Subcutaneous abdominal adipose tissue (tissue), 5 donors: ENCODE data around the gene SSBP2.

Source experiments
- H3K27ac ChIP-seq: one replicate; pipeline ENCODE4 v1.7.0; 2013; ENCODE audit warnings: low read depth, mild to moderate bottlenecking, inconsistent platforms, low read length, moderate library complexity
- H3K27me3 ChIP-seq, 5 donors: one replicate each; pipeline ENCODE4 v1.7.0; 2013; ENCODE audit warnings: low read length in 5 of 5, inconsistent platforms in 1 of 5; ENCODE audit not compliant: control insufficient read depth in 5 of 5, insufficient read depth in 4 of 5
- H3K36me3 ChIP-seq, 5 donors: one replicate each; pipeline ENCODE4 v1.7.0; 2013; ENCODE audit warnings: low read length in 5 of 5; ENCODE audit not compliant: control insufficient read depth in 5 of 5, insufficient read depth in 5 of 5
- H3K4me1 ChIP-seq, 5 donors: one replicate each; pipeline ENCODE4 v1.7.0; 2013; ENCODE audit warnings: low read length in 5 of 5, mild to moderate bottlenecking in 3 of 5, moderate library complexity in 1 of 5; ENCODE audit not compliant: control insufficient read depth in 5 of 5, insufficient read depth in 5 of 5
- H3K4me3 ChIP-seq, 5 donors: one replicate each; pipeline ENCODE4 v1.7.0; 2013; ENCODE audit warnings: low read length in 5 of 5, low read depth in 1 of 5
- H3K9ac ChIP-seq, 5 donors: one replicate each; pipeline ENCODE4 v1.7.0; 2013; ENCODE audit warnings: low read length in 5 of 5, mild to moderate bottlenecking in 4 of 5, moderate library complexity in 3 of 5
- H3K9me3 ChIP-seq, 5 donors: one replicate each; pipeline ENCODE4 v1.7.0; 2013; ENCODE audit warnings: low read length in 5 of 5; ENCODE audit not compliant: control insufficient read depth in 5 of 5
- donor health status: healthy.
- donor health status: healthy.
- donor health status: healthy.
- donor health status: healthy.
- donor health status: healthy.

Gene SSBP2

DNA sequence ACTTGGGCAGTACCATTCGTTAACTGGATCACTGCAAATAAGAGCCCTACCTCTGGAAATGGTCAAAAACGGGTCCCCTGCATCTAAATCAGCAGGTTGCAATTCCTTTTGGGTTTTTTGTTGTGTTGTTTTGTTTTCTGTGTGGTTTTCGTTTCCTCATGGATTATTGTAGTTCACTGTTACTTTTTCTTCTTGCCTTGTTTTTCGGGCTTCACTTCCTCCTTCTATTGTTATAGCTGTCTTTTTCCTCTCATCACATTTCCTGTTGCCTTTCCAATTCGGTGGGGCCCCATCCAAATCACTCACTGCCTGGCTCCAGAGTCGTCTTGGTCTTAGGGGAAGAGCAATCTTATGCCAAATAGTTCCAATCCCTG is 8.7 kb upstream of the SSBP2 start:
- no peaks in the 10 kb centered on the region for H3K27me3 ChIP-seq
- H3K4me1 ChIP-seq, result peaks cover 6 to 40% (median 25%) of the 10 kb centered on the region in 5 donors
- no peak overlapping the region for H3K27ac ChIP-seq
- H3K36me3 ChIP-seq, result no peaks in the 10 kb centered on the region
- H3K9me3 ChIP-seq, result no peaks in the 10 kb centered on the region
- no peak overlapping the region for H3K9ac ChIP-seq
- peak overlapping the region in 4 of 5 donors; percentile 11 to 36 (median 24) for H3K4me3 ChIP-seq

DNA sequence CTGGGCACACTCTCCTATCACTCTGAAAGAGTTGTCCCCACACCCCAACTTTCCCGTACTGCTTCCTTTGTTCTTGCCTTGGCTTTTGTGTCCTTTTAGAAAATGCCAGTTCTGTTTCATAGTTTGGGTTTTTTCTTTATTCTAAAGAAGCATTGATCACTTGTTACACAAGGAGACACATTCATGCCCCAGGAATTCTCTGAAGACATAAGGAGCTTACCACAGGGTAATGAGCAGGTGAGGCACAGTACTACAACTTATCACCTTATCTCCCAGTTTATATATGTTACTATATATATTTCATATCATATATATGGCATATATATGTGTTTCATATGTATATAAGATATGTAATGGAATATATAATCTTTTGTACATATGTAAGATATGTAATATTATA is 6.5 kb upstream of the SSBP2 start:
- Histone ChIP-seq H3K9me3 (no peaks in the 10 kb centered on the region), H3K9ac (no peak overlapping the region), H3K4me1 (peaks cover 6 to 45% (median 25%) of the 10 kb centered on the region in 5 donors), H3K4me3 (no peak overlapping the region), H3K36me3 (no peaks in the 10 kb centered on the region), H3K27ac (no peak overlapping the region), H3K27me3 (no peaks in the 10 kb centered on the region)

DNA sequence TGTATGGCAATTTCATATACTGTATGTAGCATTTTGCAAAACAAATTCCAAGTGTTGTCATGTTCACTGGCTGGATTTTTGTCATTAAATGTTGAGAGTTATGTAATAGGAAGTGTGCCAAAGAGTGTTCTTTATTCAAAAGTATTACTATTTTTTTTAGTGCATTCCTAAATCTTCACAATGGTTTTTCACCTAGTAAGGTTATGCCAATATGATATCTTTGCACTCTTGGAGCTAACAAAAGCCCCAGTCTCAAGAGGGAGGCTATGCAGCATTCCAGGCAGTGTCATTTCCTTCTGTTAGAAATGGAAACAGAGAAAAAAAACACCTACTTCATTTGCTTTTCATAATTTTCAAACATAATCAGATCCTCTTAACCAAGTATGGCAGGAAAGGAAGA is 5.1 kb upstream of the SSBP2 start:
- Histone ChIP-seq H3K27ac (peak overlapping the region; percentile 78), H3K27me3 (no peaks in the 10 kb centered on the region), H3K4me3 (no peak overlapping the region), H3K9me3 (no peaks in the 10 kb centered on the region), H3K9ac (peak overlapping the region in 1 of 5 donors; percentile 32), H3K4me1 (peaks cover 6 to 50% (median 31%) of the 10 kb centered on the region in 5 donors), H3K36me3 (no peaks in the 10 kb centered on the region)

DNA sequence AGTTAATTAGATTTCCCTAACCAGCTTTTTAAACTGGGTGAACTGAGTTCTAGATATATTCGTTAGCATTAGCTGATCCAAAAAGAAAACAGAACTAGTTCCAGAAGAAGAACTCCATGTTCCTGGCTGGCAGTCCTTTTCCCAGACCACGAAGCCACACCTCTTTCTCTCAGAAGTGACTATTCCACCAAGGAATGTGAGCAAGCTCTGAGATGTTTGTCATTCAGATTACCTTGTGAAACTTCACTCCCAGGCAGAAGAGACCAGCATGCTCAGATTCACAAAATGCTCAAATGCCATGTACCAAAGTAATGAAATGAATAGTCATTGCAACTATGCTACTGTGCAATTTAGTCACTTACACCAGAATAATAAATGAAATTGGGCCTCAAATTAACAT is 4.4 kb upstream of the SSBP2 start:
- no peaks in the 10 kb centered on the region for H3K9me3 ChIP-seq
- peaks cover 6 to 48% (median 28%) of the 10 kb centered on the region in 5 donors for H3K4me1 ChIP-seq
- peak overlapping the region; percentile 78 for H3K27ac ChIP-seq
- no peak overlapping the region for H3K4me3 ChIP-seq
- no peak overlapping the region for H3K9ac ChIP-seq
- H3K27me3 ChIP-seq, result no peaks in the 10 kb centered on the region
- no peaks in the 10 kb centered on the region for H3K36me3 ChIP-seq

DNA sequence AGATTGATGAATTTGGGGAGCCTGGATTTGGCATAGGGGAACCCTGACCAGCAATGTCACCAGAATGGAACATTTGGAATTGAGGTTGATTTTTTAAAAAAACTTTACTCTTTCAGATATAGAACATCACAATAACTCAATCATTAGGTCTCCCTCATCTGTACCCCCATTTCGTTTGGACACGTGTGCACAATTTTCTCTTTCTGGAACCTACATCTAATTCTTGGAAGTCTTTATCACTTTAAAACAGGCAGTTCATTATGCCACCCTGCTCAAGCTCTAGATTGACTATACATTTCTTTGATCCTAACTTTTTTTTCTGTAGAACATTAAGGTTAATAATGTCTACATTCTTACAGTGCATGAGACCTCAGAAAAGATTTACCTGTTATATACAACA is 3.7 kb upstream of the SSBP2 start:
- Histone ChIP-seq H3K36me3 (no peaks in the 10 kb centered on the region), H3K9me3 (no peaks in the 10 kb centered on the region), H3K27me3 (no peaks in the 10 kb centered on the region), H3K27ac (no peak overlapping the region), H3K9ac (no peak overlapping the region), H3K4me3 (no peak overlapping the region), H3K4me1 (peaks cover 6 to 44% (median 28%) of the 10 kb centered on the region in 5 donors)

DNA sequence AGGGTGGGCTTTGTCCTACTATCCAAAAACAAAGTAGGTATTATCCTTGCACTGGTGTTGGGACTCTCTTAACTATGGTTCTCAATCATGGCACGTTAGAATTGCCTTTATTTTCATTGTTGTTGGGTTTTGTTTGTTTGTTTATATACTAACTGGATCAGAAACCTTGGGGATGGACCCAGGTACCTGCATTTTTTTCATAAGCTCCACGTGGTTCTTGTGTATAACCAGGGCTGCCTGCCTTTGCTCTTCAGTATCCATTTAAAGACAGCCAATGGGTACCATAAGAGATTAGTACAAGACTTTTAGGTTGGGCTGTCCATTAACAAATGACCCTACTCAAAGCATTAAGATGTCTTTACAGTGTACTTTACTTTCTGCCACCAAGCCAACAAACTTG is 2.5 kb upstream of the SSBP2 start:
- H3K36me3 ChIP-seq, result no peaks in the 10 kb centered on the region
- H3K27ac ChIP-seq, result peak overlapping the region; percentile 88
- H3K4me1 ChIP-seq, result peaks cover 6 to 50% (median 37%) of the 10 kb centered on the region in 5 donors
- H3K4me3 ChIP-seq, result no peak overlapping the region
- no peaks in the 10 kb centered on the region for H3K9me3 ChIP-seq
- no peaks in the 10 kb centered on the region for H3K27me3 ChIP-seq
- H3K9ac ChIP-seq, result no peak overlapping the region

DNA sequence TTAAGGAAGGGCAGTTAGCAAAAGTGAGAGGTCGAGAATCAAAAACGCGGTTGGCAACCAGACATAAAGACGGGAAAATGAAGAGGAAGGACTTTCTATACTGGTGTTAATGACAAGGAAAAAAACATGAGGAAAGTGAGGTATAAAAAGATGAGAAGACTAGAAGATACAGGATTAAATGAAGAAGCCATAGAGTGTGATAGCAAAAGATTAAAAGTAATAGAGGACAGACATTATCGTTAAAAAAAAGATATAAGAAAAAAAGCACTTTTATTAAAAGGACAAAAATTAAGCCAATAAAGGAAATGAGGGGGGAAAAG is 1.7 kb upstream of the SSBP2 start:
- Histone ChIP-seq H3K4me3 (peak overlapping the region in 3 of 5 donors; percentile 82 to 89 (median 87)), H3K27me3 (no peaks in the 10 kb centered on the region), H3K9ac (peak overlapping the region in 1 of 5 donors; percentile 11), H3K9me3 (no peaks in the 10 kb centered on the region), H3K27ac (peak overlapping the region; percentile 88), H3K36me3 (no peaks in the 10 kb centered on the region), H3K4me1 (peaks cover 6 to 51% (median 38%) of the 10 kb centered on the region in 5 donors)

DNA sequence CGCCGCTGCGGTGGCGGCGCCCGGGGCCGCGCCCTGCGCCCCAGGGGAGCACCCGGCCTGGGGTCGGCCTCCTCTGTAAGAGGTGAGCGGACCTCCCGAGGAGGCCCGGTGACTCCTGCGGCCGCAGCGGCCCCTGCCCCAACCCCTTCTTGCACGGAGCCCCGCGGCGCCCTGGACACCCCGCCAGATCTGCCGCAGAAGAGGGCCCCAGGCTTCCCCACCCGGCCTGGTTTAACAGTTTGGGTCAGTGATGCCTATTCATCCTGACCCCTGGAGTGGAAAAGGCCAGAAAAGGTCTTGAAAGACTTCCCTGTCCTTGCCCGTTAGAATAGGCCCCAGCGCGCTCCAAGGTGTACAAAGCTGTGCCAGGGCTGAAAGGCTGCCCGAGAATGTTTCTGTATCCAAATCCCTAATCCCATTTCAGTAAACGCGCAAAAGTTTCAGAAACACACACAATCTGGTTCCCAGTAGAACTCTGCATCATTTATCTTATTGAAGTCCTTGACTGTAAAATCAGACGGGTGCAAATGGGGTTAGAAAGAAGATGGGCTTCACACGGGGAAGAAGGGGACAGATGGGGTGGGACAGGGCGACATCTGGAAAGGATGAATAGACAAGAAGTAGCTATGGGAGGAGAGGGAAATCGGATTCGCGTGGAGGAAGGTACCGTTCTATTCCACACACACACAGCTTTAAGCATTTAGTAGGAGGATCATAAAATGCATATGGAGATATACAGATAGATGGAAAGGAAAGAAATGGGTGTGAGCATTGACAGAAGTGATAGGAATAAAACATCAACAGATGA is 1.1 kb upstream of the SSBP2 start:
- Histone ChIP-seq H3K9ac (peak overlapping the region; percentile 11 to 95 (median 93)), H3K4me1 (peaks cover 6 to 51% (median 38%) of the 10 kb centered on the region in 5 donors), H3K36me3 (no peaks in the 10 kb centered on the region), H3K27ac (peak overlapping the region; percentile 88), H3K27me3 (no peaks in the 10 kb centered on the region), H3K9me3 (no peaks in the 10 kb centered on the region), H3K4me3 (peak overlapping the region; percentile 68 to 89 (median 82))

DNA sequence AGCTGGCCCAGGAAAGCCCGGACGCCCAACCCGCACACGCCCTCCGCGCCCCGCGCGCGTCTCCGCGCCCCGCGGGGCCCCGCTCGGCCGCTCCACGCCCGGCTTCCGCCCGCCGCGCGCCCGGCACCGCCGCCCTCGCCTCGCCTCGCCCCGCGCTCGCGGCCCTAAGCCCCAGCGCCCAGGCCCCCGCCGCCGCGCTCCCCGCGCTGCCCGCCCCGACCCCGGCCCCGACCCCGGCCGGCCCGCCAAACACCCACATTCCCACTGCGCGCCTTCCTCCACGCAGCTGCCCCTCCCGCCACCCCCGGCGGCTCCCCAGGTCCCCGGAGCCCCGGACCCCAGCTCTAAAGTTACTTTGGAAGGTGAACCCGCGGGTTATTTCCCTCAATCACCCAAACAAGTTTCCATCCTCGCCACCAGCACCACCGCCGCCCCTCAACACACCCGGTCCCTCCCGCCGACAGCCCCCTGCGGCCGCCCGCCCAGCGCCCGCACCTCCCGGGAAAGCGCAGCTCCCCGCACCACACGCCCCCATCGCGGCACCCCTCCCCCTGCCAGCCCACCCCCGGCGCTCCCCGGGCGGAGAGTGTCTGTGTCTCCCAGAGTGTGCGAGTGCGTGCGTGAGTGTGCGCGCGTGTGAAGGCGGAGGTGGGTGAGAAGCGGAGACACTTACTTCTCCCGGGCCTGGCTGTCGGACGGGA is 439 bp downstream of the SSBP2 start:
- H3K36me3 ChIP-seq, result no peaks in the 10 kb centered on the region
- peaks cover 3 to 36% (median 25%) of the 10 kb centered on the region in 5 donors for H3K4me1 ChIP-seq
- peak overlapping the region; percentile 88 for H3K27ac ChIP-seq
- H3K27me3 ChIP-seq, result no peaks in the 10 kb centered on the region
- H3K4me3 ChIP-seq, result peak overlapping the region; percentile 75 to 96 (median 87)
- H3K9me3 ChIP-seq, result no peaks in the 10 kb centered on the region
- H3K9ac ChIP-seq, result peak overlapping the region in 1 of 5 donors; percentile 52
